Measurements from ENCODE around the gene KDELR1. TPM values are rescaled to one million over a fixed set of nuclear protein-coding genes. Genes with fewer than 3 reads are reported as not detected.

The KDELR1 gene
- total RNA-seq, 1 donor from 2014 or later = 144 TPM

DNA sequence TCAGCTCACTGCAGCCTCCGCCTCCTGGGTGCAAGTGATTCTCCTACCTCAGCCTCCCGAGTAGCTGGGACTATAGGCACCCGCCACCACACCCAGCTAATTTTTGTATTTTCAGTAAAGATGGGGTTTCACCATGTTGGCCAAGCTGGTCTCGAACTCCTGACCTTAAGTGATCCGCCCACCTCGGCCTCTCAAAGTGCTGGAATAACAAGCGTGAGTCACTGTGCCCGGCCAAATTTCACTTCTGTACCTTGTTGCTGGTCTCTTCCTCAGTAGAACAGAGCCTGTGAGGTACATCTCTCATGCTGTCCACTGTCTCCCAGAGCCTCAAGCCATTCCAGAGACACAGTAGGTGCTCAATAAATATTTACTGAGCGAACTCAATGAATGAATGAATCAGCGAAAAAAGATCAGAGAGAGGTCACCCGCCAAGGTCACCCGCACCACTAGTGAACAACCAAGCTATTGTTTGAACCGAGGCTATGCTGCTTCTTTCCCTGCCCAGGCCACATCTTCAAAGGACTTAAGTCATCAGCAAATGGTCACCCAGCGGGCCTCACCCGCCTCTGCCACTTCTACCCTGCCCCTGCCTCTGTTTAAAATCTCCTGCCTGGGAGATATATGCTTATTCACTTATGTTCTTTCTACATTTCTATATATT, 36.9 kb downstream of the KDELR1 start:
- TF ChIP-seq, protein P1, sequence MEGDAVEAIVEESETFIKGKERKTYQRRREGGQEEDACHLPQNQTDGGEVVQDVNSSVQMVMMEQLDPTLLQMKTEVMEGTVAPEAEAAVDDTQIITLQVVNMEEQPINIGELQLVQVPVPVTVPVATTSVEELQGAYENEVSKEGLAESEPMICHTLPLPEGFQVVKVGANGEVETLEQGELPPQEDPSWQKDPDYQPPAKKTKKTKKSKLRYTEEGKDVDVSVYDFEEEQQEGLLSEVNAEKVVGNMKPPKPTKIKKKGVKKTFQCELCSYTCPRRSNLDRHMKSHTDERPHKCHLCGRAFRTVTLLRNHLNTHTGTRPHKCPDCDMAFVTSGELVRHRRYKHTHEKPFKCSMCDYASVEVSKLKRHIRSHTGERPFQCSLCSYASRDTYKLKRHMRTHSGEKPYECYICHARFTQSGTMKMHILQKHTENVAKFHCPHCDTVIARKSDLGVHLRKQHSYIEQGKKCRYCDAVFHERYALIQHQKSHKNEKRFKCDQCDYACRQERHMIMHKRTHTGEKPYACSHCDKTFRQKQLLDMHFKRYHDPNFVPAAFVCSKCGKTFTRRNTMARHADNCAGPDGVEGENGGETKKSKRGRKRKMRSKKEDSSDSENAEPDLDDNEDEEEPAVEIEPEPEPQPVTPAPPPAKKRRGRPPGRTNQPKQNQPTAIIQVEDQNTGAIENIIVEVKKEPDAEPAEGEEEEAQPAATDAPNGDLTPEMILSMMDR (conservative IDR thresholded peaks at IDR 0.05; ENCODE audit: low read depth, low read length) = no peak
- no peak for DNase-seq (ENCODE audit: low read depth)
- H3K4me3 ChIP-seq (ENCODE audit: low read depth, low read length) = no peak overlapping the region

DNA sequence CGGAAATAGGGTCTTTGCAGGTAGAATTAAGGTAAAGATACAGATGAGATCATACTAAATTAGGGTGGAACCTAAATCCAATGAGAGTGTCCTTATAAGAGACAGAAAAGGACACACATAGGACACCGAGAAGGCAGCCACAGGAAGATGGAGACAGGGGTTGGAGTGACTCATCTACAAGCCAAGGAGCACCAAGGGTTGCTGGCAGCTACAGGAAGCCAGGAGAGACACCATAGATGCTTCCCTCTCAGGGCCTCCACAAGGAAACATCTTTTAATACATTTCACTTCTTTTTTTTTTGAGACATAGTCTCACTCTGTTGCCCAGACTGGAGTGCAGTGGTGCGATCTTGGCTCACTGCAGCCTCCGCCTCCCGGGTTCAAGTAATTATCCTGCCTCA, 37.7 kb downstream of the KDELR1 start:
- TF ChIP-seq, protein P1 (conservative IDR thresholded peaks at IDR 0.05; ENCODE audit: low read depth, low read length) = no peak
- H3K4me3 ChIP-seq (ENCODE audit: low read depth, low read length) = no peak overlapping the region
- no peak for DNase-seq (ENCODE audit: low read depth)

DNA sequence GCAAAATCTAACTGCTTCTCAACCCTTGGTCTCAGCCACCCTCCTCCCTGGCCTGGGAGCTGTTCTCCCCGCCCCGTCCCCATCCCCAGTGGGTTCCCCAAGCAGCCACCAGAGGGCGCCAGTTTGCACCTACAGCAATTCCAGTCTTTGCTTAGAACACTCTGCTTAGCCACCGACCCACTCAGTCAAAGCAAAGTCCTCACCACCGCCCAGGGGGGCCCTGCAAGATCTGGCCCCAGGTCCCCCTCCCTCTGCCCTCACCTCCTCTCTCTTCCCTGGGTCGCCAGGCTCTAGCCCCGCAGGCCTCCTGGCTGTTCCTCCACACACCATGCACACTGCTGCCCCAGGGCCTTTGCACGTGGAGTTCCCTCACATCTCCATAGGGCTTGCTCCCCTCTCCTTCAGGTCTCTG, 40.0 kb downstream of the KDELR1 start:
- H3K4me3 ChIP-seq (ENCODE audit: low read depth, low read length) = no peak overlapping the region
- TF ChIP-seq, protein P1 (conservative IDR thresholded peaks at IDR 0.05; ENCODE audit: low read depth, low read length) = peak; percentile 87
- DNase-seq (ENCODE audit: low read depth) = no peak

DNA sequence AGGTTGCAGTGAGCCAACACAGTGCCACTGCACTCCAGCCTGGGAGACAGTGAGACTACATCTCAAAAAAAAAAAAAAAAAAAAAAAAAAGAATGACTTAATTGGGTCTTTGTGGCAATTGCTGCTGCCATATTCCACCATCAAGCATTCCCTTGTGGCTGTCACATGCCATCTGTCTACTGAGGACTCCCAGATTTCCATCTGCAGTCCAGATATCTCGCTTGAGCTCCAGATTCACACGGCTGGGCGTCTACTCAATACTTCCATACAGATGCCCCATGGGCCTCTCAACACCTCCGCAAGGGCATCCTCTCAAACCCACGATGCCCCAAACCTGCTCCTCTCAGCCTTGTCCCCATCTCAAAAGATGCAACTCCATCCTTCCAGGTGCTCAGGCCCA, 40.5 kb downstream of the KDELR1 start:
- no peak for DNase-seq (ENCODE audit: low read depth)
- TF ChIP-seq, protein P1 (conservative IDR thresholded peaks at IDR 0.05; ENCODE audit: low read depth, low read length) = no peak
- H3K4me3 ChIP-seq (ENCODE audit: low read depth, low read length) = no peak overlapping the region

DNA sequence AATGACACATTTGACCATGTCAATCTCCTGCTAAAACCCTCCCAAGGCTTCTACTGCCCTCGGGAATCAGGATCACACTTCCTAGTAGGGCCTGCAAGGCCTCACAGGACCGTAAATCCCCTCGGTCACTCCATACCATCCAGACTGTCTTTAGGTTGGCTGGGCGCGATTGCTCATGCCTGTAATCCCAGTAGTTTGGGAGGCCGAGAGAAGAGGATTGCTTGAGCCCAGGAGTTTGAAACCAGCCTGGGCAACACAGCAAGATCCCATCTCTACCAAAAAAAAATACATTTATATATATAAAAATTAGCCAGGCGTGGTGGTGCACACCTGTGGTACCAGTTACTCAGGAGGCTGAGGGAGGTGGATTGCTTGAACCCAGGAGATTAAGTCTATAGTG, 42.6 kb downstream of the KDELR1 start:
- H3K4me3 ChIP-seq (ENCODE audit: low read depth, low read length) = no peak overlapping the region
- DNase-seq (ENCODE audit: low read depth) = no peak
- TF ChIP-seq, protein P1 (conservative IDR thresholded peaks at IDR 0.05; ENCODE audit: low read depth, low read length) = no peak

DNA sequence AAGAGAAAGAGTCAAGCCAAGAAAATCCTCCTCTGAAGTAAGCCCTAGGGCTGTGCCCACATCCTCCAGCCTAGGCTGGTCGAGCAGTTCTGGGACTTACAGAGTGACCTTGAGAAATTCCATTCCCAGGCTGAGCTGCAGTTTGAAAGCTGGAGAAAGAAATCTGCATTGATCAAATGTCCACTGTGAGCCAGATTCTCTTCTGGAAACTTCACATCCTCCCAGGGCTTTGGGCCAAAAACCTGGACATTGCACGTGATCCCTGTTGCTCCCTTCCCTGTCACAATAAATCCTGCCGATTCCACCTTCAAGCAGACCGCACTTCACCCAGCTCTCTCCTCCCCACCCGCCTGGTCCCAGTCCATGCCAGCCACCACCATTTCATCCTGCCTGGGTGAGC, 43.3 kb downstream of the KDELR1 start:
- H3K4me3 ChIP-seq (ENCODE audit: low read depth, low read length) = no peak overlapping the region
- TF ChIP-seq, protein P1 (conservative IDR thresholded peaks at IDR 0.05; ENCODE audit: low read depth, low read length) = no peak
- no peak for DNase-seq (ENCODE audit: low read depth)

DNA sequence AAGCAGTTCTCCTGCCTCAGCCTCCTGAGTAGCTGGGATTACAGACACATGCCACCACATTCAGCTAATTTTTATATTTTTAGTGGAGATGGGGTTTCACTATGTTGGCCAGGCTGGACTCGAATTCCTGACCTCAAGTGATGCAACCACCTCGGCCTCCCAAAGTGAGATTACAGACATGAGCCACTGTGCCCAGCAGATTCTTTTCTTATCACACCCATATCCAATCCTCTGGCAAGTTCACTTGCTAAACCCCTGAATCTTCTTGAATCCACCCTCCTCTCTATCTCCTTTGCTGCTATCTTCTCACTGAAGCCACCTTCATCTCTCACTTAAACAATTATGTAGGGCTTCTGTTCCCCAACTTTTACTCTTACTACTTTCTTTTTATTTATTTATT, 45.2 kb downstream of the KDELR1 start:
- no peak for DNase-seq (ENCODE audit: low read depth)
- TF ChIP-seq, protein P1 (conservative IDR thresholded peaks at IDR 0.05; ENCODE audit: low read depth, low read length) = no peak
- no peak overlapping the region for H3K4me3 ChIP-seq (ENCODE audit: low read depth, low read length)

All from epithelial cell of proximal tubule (primary cell).